ENCODE measurements around the gene PARD3B. TPM values are rescaled to one million over a fixed set of nuclear protein-coding genes. Genes with fewer than 3 reads are reported as not detected.

The PARD3B gene
- total RNA-seq, 6 experiments from 2014 or later = 5.3 to 11.2 (median 8.3) TPM

GRCh38 chr2:204888222-204888621, 342.9 kb downstream of the PARD3B start:
- TF ChIP-seq POLR2A (IDR thresholded peaks at IDR 0.05) (no peak), CTCF (IDR thresholded peaks at IDR 0.05) (no peak)
- no peaks in the 10 kb centered on the region for H3K4me1 ChIP-seq
- H3K36me3 ChIP-seq = no peaks in the 10 kb centered on the region
- H3K9me3 ChIP-seq = no peaks in the 10 kb centered on the region
- no peak for DNase-seq
- H3K27ac ChIP-seq = no peak overlapping the region
- H3K4me3 ChIP-seq = no peak overlapping the region
- ATAC-seq = no peak
- no peaks in the 10 kb centered on the region for H3K27me3 ChIP-seq
- intact Hi-C loops (cut with DNase I) = no loop called here

GRCh38 chr2:204890680-204891079, 345.4 kb downstream of the PARD3B start:
- no peak for DNase-seq
- Histone ChIP-seq H3K4me1 (no peaks in the 10 kb centered on the region), H3K27ac (no peak overlapping the region), H3K36me3 (no peaks in the 10 kb centered on the region), H3K9me3 (no peaks in the 10 kb centered on the region), H3K27me3 (no peaks in the 10 kb centered on the region), H3K4me3 (no peak overlapping the region)
- no peak for ATAC-seq
- intact Hi-C loops (cut with DNase I) = no loop called here
- no CpG with 5 or more reads among the region's 2 CpGs for WGBS (ENCODE audit: insufficient coverage, low coverage, low lambda C conversion rate, missing lambda C conversion rate)
- TF ChIP-seq CTCF (IDR thresholded peaks at IDR 0.05) = no peak
- no peak for TF ChIP-seq POLR2A (IDR thresholded peaks at IDR 0.05)

- H3K9me3 ChIP-seq = no peaks in the 10 kb centered on the region
- WGBS (ENCODE audit: insufficient coverage, low coverage, low lambda C conversion rate, missing lambda C conversion rate) = 100% methylated on average over 2 of the region's 2 CpGs
- no peaks in the 10 kb centered on the region for H3K36me3 ChIP-seq
- intact Hi-C loops (cut with DNase I) = no loop called here
- H3K4me3 ChIP-seq = no peak overlapping the region
- no peak overlapping the region for H3K27ac ChIP-seq
- DNase-seq (no peak), ATAC-seq (no peak)
- no peaks in the 10 kb centered on the region for H3K4me1 ChIP-seq
- H3K27me3 ChIP-seq = no peaks in the 10 kb centered on the region
- no peak for TF ChIP-seq POLR2A (IDR thresholded peaks at IDR 0.05)
- TF ChIP-seq CTCF (IDR thresholded peaks at IDR 0.05) = no peak
Observed at GRCh38 chr2:204891739-204892138, 346.5 kb downstream of the PARD3B start.

- Histone ChIP-seq H3K27me3 (no peaks in the 10 kb centered on the region), H3K27ac (no peak overlapping the region), H3K9me3 (no peaks in the 10 kb centered on the region), H3K4me1 (no peaks in the 10 kb centered on the region), H3K36me3 (no peaks in the 10 kb centered on the region), H3K4me3 (no peak overlapping the region)
- 80% methylated on average over 1 of the region's 1 CpG for WGBS (ENCODE audit: insufficient coverage, low coverage, low lambda C conversion rate, missing lambda C conversion rate)
- no peak for ATAC-seq
- no peak for TF ChIP-seq CTCF (IDR thresholded peaks at IDR 0.05)
- no peak for TF ChIP-seq POLR2A (IDR thresholded peaks at IDR 0.05)
- DNase-seq = no peak
- intact Hi-C loops (cut with DNase I) = no loop called here
Observed at GRCh38 chr2:204892506-204893255, 347.4 kb downstream of the PARD3B start.
